IPS DF 4.7 (cell line): ENCODE data around the gene WDR46.
"Not testable (repeated sequence)": the region's sequence is repeated elsewhere in the genome, so short reads cannot be mapped to it uniquely, and the experiment has no call there.

Source experiments
- DNase-seq: peaks from one replicate; pipeline ENCODE4 v3.0.0-alpha.2; 2013; ENCODE audit warnings: low spot score; ENCODE audit errors: extremely low read depth

WDR46 gene

DNA sequence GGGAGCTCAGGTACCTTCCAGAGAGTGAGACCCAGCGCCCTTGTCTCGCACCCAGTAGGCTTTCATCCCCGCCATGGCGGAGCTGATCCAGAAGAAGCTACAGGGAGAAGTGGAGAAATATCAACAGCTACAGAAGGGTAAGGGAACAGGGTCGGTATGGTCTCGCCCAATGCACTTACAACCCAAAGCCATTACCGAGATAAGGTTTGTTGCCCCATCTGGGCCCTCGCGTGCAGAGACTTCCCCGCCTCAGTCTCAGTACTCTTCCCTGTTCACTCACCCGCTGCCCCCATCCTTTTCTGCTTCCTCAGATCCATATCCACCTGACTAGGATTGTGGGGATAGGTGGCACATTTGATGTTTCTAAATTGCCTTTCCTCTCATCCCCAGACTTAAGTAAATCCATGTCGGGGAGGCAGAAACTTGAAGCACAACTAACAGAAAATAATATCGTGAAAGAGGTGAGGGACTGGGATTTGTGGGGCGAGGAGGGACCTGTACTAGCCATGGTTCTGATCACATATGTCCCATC, 811 bp upstream of the WDR46 start:
- no peak for DNase-seq

DNA sequence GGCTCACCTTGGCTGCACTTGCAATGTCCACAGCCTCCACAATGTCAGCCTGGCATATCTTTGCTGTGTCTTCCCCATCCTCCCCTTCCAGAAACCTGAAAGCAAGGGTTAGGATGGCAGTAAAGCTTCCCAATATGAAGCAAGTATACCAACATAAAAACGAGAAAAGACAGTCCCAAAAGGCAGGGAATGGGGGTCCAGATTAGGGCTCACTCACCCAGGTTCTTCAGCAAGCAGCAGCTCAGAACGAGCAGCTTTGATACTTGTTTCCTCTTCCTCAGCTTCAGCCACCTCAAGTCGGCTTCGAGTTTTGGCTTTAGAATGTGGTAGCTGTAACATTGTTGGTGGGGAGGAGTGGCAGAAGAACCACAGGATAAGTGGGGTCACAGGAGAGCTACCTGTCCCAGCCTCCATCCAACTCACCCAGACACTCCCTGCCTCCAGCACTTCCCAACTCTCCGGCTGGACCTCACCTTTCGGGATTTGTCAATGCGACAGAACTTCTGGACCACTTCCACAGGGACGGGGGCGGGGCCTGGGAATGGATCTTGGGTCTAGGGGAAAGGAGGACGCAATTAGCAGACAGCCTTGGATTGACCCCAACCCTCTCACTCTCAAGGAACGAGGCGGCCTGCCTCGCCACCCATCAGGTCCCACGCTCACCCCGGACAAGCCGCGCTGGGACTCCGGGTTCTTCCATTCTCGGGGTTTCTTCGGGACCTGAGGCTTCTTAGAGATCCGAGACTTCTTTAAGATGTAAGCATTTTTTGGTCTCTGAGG, 708 bp downstream of the WDR46 start:
- no peak for DNase-seq

DNA sequence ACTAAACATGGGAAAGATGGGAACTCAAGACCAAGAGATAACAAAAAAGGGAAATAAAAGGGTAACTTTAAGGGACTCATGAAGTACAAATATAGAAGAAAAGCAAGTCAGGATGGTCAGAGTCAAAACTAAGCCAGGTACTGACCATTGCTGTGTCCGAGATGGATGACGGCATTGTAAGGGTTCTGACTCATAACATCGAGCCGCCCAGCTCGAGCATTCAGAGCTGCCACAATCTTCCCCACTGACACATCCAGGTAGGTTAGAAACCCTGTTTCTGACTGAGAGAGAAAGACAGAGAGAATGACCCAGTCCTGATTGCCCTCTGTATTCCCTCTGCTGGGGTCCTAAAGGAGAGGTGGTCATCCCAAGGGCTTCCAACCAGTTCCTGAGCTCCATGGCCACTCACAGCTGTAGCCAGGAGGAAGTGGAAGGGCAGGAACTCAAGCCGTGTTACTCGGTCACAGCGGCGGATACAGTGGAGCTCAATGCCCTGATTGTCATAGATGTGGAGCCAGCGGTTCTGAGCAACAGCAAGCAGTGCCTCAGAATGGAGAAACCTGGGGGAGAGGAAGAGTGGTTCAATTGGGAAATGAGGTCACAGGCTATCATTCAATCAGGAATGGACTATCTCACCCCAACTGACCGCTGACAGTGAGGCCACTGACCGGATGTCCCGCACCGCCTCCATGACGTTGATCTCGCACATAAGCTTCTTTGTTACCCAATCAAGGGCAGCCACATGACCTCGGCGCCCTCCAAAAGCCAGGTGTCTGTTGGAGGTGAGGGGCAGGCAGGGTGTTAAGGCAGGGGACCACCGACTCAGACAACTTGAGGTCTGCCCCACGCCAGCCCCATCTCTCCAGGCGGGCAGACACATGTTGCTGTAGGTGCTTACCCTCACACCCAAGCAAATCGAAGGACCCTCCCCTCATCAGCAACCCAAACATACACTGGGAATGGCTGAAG, 1.8 kb downstream of the WDR46 start:
- DNase-seq: no peak

DNA sequence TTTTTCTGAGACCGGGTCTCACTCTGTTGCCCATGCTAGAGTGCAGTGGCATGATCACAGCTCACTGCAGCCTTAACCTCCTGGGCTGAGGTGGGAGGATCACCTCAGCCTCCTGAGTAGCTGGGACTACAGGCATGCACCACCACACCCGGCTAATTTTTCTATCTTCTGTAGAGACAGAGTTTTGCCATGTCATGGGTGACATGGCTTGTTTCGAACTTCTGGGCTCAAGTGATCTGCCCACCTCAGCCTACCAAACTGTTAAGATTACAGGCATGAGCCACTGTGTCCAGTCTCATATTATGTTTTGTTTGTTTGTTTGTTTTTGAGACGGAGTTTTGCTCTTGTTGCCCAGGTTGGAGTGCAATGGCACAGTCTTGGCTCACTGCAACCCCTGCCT, 3.8 kb downstream of the WDR46 start:
- DNase-seq: not testable (repeated sequence)

DNA sequence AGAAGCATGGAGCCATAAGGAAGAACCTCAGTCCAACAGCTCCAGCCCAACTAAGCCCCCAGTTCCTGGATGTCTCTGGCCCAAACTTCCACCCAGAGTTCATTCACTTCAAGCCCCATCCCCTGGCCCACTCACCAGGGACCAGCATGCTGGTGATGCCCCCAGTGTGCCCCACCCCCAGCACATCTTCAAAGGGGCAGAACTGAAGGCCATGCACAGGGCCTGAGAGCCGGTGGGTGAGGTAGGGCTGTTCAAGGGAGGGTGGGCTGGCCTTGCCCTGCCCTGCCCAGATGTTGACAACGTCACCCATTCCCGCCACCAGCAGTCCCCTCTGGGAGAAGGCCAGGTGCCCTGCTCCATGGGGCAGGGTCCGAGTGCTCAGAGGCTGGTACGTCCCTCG, 8.5 kb downstream of the WDR46 start:
- no peak for DNase-seq

DNA sequence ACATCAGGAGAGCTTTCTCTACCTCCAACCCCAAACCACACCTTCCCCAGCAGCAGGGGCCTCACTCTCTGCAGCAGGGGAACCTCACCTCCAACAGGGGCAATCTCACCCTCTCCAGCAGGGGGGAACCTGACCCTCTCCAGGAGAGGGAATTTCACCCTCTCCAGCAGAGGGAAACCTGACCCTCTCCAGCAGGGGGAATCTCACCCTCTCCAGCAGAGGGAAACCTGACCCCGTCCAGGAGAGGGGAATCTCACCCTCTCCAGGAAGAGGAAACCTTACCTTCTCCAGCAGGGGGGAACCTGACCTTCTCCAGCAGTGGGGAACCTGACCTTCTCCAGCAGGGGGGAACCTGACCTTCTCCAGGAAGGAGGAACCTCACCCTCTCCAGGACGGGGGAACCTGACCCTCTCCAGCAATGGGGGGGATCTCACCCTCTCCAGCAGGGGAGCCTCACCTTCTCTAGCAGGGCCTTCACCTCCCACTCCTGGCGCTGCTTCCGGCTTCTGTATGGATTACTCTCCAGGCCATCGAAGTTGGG, 9.0 kb downstream of the WDR46 start:
- DNase-seq: no peak

DNA sequence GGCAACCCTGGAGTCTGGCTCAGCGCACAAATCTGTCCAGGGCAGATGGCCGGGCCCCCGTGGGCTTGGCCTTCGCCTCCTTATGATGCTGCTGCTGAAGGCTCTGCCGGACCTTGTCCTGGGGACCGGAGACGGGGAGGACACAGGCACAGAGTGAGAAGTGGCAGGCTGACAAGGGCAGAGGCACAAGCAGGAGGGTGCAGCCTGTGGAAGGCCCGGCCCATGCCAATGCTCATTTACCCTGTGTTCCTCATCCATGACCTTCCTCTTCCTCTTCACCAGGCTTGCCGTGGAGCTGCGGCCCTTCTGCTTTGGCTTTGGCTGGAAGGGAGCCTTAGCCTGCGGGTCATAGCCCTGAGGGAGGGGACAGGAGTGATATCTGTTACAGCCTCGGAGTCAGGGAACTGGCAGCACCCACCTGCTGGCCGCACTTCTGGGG, 9.8 kb downstream of the WDR46 start:
- DNase-seq: no peak

DNA sequence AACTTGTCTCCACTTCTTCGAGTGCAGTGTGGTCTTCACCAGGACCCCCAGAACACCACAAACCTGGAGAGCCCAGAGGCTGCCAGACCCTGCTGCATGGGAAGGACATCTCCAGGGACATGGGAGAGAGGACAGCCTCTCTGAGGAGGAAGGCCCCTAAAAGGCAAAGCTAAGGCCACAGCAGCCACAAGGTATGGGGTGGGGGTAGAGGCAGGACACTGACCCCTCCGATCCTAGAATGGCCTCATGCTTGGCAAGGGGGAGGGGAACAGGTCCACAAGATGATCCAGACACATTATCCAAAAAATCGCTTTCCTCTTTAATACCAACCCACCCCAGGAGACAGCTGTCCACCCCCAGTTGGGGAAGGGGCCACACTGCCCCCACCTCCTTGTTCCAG, 10.2 kb downstream of the WDR46 start:
- DNase-seq: no peak

DNA sequence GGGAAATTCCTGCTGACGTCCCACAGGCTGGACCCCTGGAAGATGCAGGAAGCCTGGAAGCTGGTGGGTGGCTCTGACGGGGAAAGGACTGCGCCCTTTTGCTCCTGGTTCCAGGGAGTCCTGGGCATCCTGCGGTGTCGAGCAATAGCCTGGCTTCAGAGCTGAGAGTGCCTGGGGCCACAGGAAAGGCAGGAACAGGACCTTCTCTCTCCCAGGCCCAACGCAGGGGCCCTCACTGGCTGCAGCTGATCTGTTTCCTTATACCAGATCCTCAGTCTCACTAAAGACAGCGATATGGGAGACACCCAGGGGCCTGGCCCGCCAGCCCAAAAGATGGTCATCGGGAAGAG, 10.7 kb downstream of the WDR46 start:
- DNase-seq: no peak

DNA sequence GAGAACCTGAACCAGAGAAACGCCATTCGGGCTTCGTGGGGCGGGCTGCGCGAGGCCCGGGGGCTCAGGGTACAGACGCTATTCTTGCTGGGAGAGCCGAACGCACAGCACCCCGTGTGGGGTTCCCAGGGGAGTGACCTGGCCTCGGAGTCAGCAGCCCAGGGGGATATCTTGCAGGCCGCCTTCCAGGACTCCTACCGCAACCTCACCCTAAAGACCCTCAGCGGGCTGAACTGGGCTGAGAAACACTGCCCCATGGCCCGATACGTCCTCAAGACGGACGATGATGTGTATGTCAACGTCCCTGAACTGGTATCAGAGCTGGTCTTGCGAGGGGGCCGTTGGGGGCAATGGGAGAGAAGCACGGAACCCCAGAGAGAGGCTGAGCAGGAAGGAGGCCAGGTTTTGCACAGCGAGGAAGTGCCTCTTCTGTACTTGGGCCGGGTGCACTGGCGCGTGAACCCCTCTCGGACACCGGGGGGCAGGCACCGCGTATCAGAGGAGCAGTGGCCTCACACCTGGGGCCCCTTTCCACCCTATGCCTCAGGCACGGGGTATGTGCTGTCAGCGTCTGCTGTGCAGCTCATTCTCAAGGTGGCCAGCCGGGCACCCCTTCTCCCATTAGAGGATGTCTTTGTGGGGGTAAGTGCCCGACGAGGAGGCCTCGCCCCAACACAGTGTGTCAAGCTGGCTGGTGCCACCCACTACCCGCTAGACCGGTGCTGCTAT, 11.2 kb downstream of the WDR46 start:
- DNase-seq: no peak

DNA sequence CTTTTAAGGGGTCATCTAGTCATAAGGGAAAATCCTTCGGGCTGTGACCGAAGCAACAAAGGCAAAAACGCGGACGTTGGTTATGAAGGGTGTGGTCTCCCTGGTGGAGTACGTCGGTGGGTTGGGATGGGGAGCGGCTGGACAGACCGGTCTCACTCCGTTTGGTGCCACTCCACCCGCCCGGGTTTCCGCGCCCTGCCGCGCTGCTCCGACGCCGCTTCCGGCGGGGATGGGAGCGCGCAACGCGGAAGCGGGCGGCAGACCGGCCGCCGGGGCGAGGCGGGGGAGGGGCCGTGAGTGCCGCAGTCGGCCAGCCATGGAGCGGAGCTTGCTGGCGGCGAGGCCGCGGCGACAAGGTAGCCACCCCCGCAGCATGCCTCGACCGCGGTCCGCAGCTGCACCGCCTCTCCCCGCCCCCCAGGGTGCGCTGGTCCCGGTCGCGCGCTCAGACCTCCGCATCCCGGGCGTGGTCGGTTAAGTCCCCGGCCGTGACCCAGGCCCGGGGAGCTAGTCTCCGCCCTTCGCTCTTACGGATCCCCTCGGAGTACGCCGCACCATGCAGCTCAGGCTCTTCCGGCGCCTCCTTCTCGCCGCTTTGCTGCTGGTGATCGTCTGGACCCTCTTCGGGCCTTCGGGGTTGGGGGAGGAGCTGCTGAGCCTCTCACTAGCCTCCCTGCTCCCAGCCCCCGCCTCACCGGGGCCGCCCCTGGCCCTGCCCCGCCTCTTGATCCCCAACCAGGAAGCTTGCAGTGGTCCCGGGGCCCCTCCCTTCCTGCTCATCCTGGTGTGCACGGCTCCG, 12.0 kb downstream of the WDR46 start, which contains the start of gene B3GALT4:
Gene B3GALT4, plus strand, starts transcription at position 260 of the 799 bp plus-strand sequence. Its CDS starts 297 bp downstream, at position 557.
- no peak for DNase-seq

DNA sequence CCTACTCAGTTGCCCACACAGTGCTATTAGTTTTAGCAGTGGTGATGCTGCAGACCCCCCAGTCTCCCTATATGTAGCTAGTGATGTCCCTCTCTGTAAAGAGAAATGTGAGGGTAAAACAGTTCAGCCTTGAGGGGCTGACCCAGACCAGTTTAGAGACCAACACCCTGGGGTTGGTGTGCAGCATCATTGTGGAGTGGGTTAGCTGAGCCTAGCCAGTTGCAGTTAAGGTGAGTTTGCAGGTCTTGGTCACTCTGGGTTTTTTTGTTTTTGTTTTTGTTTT, 12.5 kb downstream of the WDR46 start:
- DNase-seq: no peak

DNA sequence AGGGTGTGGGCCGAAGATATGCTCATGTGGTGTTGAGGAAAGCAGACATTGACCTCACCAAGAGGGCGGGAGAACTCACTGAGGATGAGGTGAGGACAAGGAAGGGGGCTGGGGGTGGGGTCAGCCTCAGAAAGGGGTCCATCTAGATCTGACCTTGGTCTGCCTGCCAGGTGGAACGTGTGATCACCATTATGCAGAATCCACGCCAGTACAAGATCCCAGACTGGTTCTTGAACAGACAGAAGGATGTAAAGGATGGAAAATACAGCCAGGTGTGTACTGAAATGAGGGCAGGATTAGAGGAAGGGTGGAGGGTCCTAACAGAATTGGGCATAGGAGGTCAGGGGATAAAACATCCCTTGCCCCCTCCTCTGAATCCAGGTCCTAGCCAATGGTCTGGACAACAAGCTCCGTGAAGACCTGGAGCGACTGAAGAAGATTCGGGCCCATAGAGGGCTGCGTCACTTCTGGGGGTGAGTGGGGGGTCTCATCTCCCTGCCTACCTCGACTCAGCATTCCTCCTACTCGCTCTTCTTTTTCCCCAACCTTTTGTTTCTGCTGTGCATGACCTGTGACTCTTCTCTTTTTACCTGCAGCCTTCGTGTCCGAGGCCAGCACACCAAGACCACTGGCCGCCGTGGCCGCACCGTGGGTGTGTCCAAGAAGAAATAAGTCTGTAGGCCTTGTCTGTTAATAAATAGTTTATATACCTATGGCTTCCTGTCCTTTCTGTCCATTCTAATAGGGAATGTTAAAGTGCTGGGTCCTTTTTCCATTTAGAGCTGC, 13.1 kb downstream of the WDR46 start:
- not testable (repeated sequence) for DNase-seq

DNA sequence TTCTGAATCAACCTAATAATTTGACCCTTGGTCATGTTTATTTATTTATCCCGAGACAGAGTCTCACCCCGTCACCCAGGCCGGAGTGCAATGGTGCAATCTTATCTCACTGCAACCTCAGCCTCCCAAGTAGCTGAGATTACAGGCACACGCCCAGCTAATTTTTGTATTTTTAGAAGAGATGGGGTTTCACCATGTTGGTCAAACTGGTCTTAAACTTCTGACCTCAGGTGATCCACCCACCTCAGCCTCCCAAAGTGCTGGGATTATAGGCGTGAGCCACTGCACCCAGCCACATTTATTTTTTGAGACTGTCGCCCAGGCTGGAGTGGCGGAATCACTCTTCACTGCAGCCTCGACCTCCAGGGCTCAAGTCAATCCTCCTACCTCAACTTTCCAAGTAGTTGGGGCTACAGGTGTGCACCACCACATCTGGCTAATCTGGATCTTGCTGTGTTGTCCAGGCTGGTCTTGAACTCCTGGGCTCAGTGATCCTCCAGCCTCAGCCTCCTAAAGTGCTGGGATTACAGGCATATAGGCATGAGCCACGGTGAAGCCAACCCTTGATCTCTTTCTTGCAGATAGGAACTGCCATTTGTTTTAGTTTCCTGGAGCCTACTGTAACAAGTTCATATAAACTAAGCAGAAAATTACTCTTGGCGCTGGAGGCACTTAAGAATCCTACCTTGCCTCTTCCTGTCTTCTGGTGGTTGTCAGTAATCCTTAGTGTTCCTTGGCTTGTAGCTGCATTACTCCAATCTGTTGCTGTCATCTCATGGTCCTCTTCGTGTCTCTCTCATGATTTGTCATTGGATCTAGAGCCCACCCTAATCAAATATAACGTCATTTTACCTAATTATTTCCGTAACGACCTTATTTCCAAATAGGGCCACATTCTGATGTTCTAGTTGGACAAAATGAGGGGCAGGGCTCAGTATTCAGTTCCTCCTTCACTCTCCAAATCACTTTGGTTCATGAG, 14.8 kb downstream of the WDR46 start:
- DNase-seq: no peak

DNA sequence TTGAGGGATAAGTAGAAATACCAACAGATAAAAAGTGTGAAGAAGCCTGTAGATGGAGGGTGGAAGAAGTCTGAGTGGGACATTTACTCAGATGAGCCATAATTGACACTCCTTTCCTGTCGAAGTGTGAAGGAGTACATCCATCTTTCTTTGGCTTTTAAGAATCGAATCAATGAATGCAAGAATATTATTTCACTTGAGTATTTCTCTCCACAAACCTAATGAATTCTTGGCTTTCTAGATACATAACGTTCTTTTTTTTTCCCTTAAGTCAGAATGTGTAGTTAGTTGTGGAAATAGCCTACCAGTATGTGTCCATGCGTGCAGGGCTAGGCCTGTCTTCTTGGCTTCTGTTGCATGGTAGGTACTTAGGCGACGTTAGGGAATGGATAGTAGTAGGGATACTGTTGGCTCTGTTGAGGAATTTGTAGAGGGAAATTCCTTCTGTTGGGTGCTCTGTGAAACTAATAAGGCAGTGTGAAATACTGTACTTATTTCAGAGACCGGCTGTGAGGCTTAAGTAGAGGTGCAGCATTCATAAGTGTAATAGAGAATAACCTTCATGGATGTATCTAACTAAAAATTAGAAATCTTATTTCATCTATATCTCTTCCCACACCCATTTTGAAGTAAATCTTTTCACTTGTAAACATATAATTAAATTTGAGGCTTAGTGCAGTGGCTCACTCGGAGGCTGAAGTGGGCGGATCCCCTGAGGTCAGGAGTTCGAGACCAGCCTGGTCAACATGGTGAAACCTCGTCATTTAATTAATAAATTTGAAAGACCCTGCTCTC, 15.7 kb downstream of the WDR46 start:
- no peak for DNase-seq

DNA sequence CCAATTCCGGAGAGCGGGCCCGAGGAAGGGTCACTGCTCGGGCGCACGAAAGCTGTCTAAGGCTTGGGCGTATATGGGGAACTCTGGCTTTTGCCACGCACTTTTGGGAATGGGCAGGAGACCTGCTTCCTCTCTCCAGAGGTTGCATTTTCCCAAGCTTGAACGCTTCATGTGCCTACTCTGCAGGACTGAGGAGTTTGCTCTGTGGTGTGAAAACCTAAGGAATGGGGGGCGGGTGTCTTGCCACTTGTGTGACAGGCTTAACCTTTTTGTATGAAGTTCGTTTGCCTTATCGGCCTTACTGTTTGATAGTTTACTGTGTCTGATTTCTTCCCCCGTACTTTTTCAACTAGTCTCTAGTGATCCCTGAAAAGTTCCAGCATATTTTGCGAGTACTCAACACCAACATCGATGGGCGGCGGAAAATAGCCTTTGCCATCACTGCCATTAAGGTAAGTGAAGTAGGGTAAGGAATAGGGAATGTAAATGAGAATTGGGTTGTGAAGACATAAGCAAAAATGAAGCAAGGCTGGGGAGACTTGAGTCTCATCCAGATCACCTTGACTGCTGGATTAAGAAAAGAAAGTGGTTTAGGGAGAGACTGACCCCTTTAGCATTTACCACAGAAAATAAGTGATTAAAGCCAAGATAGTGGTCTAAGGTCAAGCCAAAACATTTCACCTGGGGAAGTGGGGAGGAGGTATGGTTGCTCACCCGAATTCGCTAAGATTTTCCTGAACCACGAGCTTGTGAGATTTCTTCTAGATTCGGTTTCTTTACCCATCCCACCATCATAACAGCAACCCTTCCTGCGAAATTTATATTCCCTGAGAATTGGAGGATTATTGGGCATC, 16.5 kb downstream of the WDR46 start:
- DNase-seq: no peak
